GM23338 (cell line): ENCODE measurements around the gene CDNF. TPM values are rescaled to one million over a fixed set of nuclear protein-coding genes. Genes with fewer than 3 reads are reported as not detected.

Experiments
- ATAC-seq: fragments of 200-7000 bp; cut with Tn5 transposase; 3 replicates; pipeline ENCODE4 v1.9.1; 2020
- DNase-seq: peaks from one replicate; pipeline ENCODE4 v3.0.0-alpha.2; 2015; ENCODE audit warnings: low spot score
- H2AFZ ChIP-seq: fragments of 200-600 bp; sonication (generic); 2 replicates; pipeline ENCODE4 v1.8.0; 2016; ENCODE audit warnings: antibody characterized with exemption, mild to moderate bottlenecking, moderate library complexity
- H3F3A ChIP-seq: fragments of 200-600 bp; sonication (generic); replicated peaks from 2 replicates; pipeline ENCODE4 v1.8.0; 2017; ENCODE audit warnings: antibody characterized with exemption, mixed run types, low read depth
- H3K27ac ChIP-seq: fragments of 200-600 bp; sonication (generic); 2 replicates; pipeline ENCODE4 v1.6.1; 2016; ENCODE audit warnings: low read depth
- H3K27me3 ChIP-seq: fragments of 200-600 bp; sonication (generic); 2 replicates; pipeline ENCODE4 v1.8.0; 2016; ENCODE audit warnings: mild to moderate bottlenecking, mixed run types, moderate library complexity; ENCODE audit not compliant: insufficient read depth
- H3K36me3 ChIP-seq: fragments of 200-600 bp; sonication (generic); 2 replicates; pipeline ENCODE4 v1.8.0; 2016; ENCODE audit warnings: mild to moderate bottlenecking; ENCODE audit not compliant: insufficient read depth
- H3K4me1 ChIP-seq: fragments of 200-600 bp; sonication (generic); 2 replicates; pipeline ENCODE4 v1.8.0; 2016; ENCODE audit warnings: mild to moderate bottlenecking, moderate library complexity; ENCODE audit not compliant: insufficient read depth
- H3K4me2 ChIP-seq: fragments of 200-600 bp; sonication (generic); 2 replicates; pipeline ENCODE4 v1.7.1; 2017; ENCODE audit warnings: mixed run types
- H3K4me3 ChIP-seq: fragments of 200-600 bp; sonication (generic); 2 replicates; pipeline ENCODE4 v1.6.1; 2016; ENCODE audit warnings: mixed run types
- H3K79me2 ChIP-seq: fragments of 200-600 bp; sonication (generic); replicated peaks from 2 replicates; pipeline ENCODE4 v1.8.0; 2017; ENCODE audit warnings: mild to moderate bottlenecking; ENCODE audit not compliant: insufficient read depth
- H3K9me2 ChIP-seq: fragments of 200-600 bp; sonication (generic); 2 replicates; pipeline ENCODE4 v1.8.0; 2017; ENCODE audit not compliant: insufficient read depth
- H4K20me1 ChIP-seq: fragments of 200-600 bp; sonication (generic); replicated peaks from 2 replicates; pipeline ENCODE4 v1.8.0; 2017; ENCODE audit warnings: mild to moderate bottlenecking; ENCODE audit not compliant: insufficient read depth
- H3K27ac Mint-ChIP-seq: 2 replicates; pipeline ENCODE4 v1.8.0; 2020; ENCODE audit warnings: inconsistent platforms, mild to moderate bottlenecking, moderate library complexity, mixed read lengths
- H3K27me3 Mint-ChIP-seq: 3 replicates; pipeline ENCODE4 v1.8.0; 2022; ENCODE audit warnings: low read depth, mild to moderate bottlenecking, moderate library complexity, mixed read lengths, inconsistent platforms; ENCODE audit not compliant: insufficient read depth, poor library complexity
- H3K36me3 Mint-ChIP-seq: 3 replicates; pipeline ENCODE4 v1.8.0; 2021; ENCODE audit warnings: low read depth, mild to moderate bottlenecking, inconsistent platforms, moderate library complexity, mixed read lengths
- H3K4me1 Mint-ChIP-seq: 3 replicates; pipeline ENCODE4 v1.8.0; 2020; ENCODE audit warnings: mild to moderate bottlenecking, inconsistent platforms, mixed read lengths
- H3K4me3 Mint-ChIP-seq: 3 replicates; pipeline ENCODE4 v1.8.0; 2021; ENCODE audit warnings: moderate library complexity, mild to moderate bottlenecking, inconsistent platforms, mixed read lengths
- H3K9me3 Mint-ChIP-seq: 3 replicates; pipeline ENCODE4 v1.8.0; 2020; ENCODE audit warnings: moderate library complexity, mild to moderate bottlenecking, inconsistent platforms, mixed read lengths
- EZH2phosphoT487 ChIP-seq: fragments of 200-600 bp; sonication (generic); IDR thresholded peaks from one replicate; pipeline ENCODE4 v1.8.1; 2018; ENCODE audit warnings: antibody characterized with exemption; ENCODE audit not compliant: unreplicated experiment
- ZNF462 ChIP-seq: fragments of 250-450 bp; sonication (Bioruptor Pico); IDR thresholded peaks from 2 replicates; pipeline ENCODE4 v1.5.0; 2020; ENCODE audit warnings: mild to moderate bottlenecking, moderate library complexity
- polyA plus RNA-seq: library from polyadenylated mRNA; unstranded; fragments of >200 nt; fragmentation: Nextera tagmentation; extraction: Ambion mirVana; gene quantifications from 2 replicates; pipeline ENCODE4 v1.2.1, GENCODE V29; 2016
- total RNA-seq: library from RNA; depleted of rRNA; stranded (reverse); fragments of >200 nt; shearing (Covaris generic); gene quantifications from 2 replicates; pipeline ENCODE4 v1.2.3, GENCODE V29; 2014

The CDNF gene
- total and polyA plus RNA-seq, 2 experiments from 2014 or later = 0.26 to 1.1 TPM

- no peak for TF ChIP-seq ZNF462 (CRISPR knock-in tag)
Measured at GRCh38 chr10:14826076-14826829, 11.6 kb downstream of the CDNF start (continued).

- Histone ChIP-seq H2AFZ (no peak overlapping the region), H3K4me1 (peaks cover 13% of the 10 kb centered on the region; the same call in 1 of the 2 replicates), H3K36me3 (no peaks in the 10 kb centered on the region), H3K9me2 (no peaks in the 10 kb centered on the region), H3F3A (no peaks in the 10 kb centered on the region), H3K4me3 (no peak overlapping the region), H3K27ac (no peak overlapping the region), H3K27me3 (no peaks in the 10 kb centered on the region), H3K79me2 (no peaks in the 10 kb centered on the region), H4K20me1 (no peaks in the 10 kb centered on the region), H3K4me2 (no peak overlapping the region)
- no peak for ATAC-seq
- no peak overlapping the region for H3K27ac Mint-ChIP-seq
- H3K4me1 Mint-ChIP-seq = peaks cover 18% of the 10 kb centered on the region
- H3K27me3 Mint-ChIP-seq = no peaks in the 10 kb centered on the region
- no peak for TF ChIP-seq ZNF462 (CRISPR knock-in tag)
- no peak for TF ChIP-seq EZH2phosphoT487
- H3K9me3 Mint-ChIP-seq = no peaks in the 10 kb centered on the region
- no peak for DNase-seq
- H3K4me3 Mint-ChIP-seq = no peak overlapping the region
- H3K36me3 Mint-ChIP-seq = no peaks in the 10 kb centered on the region
Measured at GRCh38 chr10:14823966-14824365, 13.9 kb downstream of the CDNF start.
